Right lobe of liver (tissue), 4 donors: ENCODE results near the gene TNIP1.

Experiments
- POLR2A ChIP-seq: fragments of 450-650 bp; IDR thresholded peaks from one replicate; pipeline ENCODE4 v1.6.1; 2017; ENCODE audit warnings: antibody characterized with exemption, mild to moderate bottlenecking
- TF ChIP-seq, protein P1 (sequence below), 4 donors: fragments of 200-600 bp in 3 of 4; fragments of 450-650 bp in 1 of 4; IDR thresholded peaks; one replicate each; pipeline versions ENCODE4 v1.5.1 to v1.8.0; 2016 to 2022; ENCODE audit warnings: antibody characterized with exemption in 4 of 4, mild to moderate bottlenecking in 2 of 4
- donor health status: DM: no; HTN: no; CAD: no.
- donor health status: DM: no; HTN: no; CAD: no.
- donor health status: DM: no; HTN: yes; CAD: no.

- TF ChIP-seq POLR2A, result no peak
- TF ChIP-seq, protein P1, sequence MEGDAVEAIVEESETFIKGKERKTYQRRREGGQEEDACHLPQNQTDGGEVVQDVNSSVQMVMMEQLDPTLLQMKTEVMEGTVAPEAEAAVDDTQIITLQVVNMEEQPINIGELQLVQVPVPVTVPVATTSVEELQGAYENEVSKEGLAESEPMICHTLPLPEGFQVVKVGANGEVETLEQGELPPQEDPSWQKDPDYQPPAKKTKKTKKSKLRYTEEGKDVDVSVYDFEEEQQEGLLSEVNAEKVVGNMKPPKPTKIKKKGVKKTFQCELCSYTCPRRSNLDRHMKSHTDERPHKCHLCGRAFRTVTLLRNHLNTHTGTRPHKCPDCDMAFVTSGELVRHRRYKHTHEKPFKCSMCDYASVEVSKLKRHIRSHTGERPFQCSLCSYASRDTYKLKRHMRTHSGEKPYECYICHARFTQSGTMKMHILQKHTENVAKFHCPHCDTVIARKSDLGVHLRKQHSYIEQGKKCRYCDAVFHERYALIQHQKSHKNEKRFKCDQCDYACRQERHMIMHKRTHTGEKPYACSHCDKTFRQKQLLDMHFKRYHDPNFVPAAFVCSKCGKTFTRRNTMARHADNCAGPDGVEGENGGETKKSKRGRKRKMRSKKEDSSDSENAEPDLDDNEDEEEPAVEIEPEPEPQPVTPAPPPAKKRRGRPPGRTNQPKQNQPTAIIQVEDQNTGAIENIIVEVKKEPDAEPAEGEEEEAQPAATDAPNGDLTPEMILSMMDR (IDR thresholded peaks at IDR 0.05), result no peak
Observed at GRCh38 chr5:151104795-151105194, 24.0 kb upstream of the TNIP1 start.
